ENCODE results near the gene XRCC3.
A peak's percentile ranks its signal among the peaks of the same experiment; 100 is the strongest.

The XRCC3 gene

DNA sequence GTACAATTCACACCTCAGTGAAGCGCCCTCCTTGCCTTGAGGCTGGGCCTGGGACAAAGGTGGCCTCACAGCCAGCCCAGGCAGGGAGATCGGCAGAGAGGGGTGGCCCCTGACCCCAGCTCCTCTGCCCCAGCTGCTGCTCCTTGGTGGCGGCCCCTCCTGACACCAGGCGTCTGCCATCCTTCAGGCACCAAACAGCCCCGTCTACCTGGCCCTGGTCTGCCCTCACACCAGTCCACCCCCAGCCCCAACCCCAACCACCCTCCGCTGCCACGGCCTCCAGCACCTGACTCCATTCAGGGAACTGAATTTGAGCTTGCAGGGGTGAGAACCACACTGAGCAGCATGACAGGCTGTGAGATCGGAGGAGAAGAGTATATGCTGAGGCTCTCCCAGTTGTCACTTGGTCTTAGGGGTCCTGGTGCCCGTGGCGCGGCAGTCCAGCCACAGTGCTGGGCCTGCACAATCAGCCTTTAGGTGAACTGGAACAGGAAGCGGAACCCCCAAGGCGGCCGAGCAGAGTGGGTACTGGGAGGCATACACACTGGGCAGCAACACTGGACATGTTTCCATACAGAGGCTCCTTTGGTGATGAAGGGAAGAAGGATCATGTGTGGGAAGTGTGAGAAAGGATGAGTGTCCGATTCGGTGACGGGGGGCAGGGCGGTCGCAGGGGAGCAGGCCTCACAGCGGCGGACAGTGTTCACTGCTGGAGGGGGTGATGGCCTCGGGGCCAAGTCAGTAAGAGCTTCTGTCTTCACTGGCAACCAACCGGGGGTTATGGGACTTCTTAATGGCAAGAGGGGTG lies 19.0 kb upstream of the XRCC3 start:
- H3K27ac Mint-ChIP-seq = peak overlapping the region; percentile 87
- no peak for DNase-seq
- peaks cover 14% of the 10 kb centered on the region for H3K4me1 Mint-ChIP-seq
- H3K27me3 Mint-ChIP-seq (ENCODE audit: low read depth, poor library complexity) = peaks cover under 1% of the 10 kb centered on the region
- TF ChIP-seq, protein P1, sequence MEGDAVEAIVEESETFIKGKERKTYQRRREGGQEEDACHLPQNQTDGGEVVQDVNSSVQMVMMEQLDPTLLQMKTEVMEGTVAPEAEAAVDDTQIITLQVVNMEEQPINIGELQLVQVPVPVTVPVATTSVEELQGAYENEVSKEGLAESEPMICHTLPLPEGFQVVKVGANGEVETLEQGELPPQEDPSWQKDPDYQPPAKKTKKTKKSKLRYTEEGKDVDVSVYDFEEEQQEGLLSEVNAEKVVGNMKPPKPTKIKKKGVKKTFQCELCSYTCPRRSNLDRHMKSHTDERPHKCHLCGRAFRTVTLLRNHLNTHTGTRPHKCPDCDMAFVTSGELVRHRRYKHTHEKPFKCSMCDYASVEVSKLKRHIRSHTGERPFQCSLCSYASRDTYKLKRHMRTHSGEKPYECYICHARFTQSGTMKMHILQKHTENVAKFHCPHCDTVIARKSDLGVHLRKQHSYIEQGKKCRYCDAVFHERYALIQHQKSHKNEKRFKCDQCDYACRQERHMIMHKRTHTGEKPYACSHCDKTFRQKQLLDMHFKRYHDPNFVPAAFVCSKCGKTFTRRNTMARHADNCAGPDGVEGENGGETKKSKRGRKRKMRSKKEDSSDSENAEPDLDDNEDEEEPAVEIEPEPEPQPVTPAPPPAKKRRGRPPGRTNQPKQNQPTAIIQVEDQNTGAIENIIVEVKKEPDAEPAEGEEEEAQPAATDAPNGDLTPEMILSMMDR (IDR thresholded peaks at IDR 0.05) = no peak
- peaks cover 32% of the 10 kb centered on the region for H3K36me3 Mint-ChIP-seq (ENCODE audit: low read depth)
- no peaks in the 10 kb centered on the region for H3K9me3 Mint-ChIP-seq
- no peak overlapping the region for H3K4me3 Mint-ChIP-seq

DNA sequence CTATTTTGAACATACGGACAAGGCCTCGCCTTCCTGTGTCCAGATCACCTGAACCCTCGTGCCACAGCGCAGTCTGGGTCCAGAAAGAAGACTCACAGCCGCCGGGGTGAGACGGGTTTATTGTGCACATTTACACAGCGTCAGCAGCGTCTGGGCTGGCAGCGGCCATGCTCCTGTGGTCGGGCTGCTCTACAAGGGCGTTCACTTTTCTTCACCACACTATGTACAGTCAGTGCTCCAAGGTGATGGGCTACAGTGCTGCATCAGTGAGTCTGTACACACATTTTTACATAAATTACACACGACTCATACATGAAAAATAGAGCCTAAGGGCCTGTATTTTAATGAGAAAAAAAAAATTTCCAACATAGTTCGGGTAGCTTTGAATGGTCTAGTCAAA lies 18.4 kb upstream of the XRCC3 start:
- Mint-ChIP-seq H3K27me3 (ENCODE audit: low read depth, poor library complexity) (no peaks in the 10 kb centered on the region), H3K9me3 (no peaks in the 10 kb centered on the region), H3K36me3 (ENCODE audit: low read depth) (peaks cover 35% of the 10 kb centered on the region), H3K4me3 (no peak overlapping the region), H3K4me1 (peaks cover 11% of the 10 kb centered on the region), H3K27ac (no peak overlapping the region)
- no peak for DNase-seq
- TF ChIP-seq, protein P1 (IDR thresholded peaks at IDR 0.05) = no peak

DNA sequence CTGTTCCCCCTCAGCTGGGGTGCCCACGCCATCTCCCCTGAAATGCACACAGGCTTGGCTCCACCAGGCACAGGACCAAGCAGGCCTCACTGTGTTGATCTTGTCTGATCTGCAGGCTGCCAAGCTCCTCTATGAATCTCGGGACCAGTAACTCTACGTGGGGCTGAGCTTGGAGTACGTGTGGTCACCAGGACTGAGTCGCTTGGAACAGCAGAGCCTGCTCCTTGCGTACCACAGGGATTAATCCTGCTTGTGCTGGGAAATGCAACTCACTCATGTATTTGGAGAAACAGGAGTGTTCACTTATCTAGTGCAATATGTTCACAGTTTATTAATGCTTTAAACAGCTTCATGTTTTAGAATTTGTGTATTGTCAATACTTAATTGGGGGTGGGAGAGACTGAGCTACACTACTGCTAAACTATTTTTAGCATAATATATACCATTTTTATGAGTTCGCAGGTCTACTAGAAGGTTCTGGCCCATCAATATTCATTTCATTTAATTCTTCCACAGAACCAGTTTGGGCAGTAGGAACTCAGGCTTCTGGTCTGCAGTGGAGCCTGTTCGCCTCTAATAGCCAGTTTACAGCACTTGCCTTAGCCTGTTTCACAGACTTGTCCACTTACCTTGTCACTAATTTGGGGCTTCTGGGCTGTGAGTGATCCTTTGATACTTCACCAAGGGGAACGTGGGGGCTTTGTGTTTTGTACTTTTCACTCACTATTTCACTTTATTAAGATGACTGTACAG lies 17.8 kb upstream of the XRCC3 start:
- Mint-ChIP-seq H3K4me3 (no peak overlapping the region), H3K27me3 (ENCODE audit: low read depth, poor library complexity) (no peaks in the 10 kb centered on the region), H3K27ac (peak overlapping the region; percentile 55), H3K36me3 (ENCODE audit: low read depth) (peaks cover 33% of the 10 kb centered on the region), H3K4me1 (peaks cover 5% of the 10 kb centered on the region), H3K9me3 (no peaks in the 10 kb centered on the region)
- TF ChIP-seq, protein P1 (IDR thresholded peaks at IDR 0.05) = no peak
- DNase-seq = no peak

DNA sequence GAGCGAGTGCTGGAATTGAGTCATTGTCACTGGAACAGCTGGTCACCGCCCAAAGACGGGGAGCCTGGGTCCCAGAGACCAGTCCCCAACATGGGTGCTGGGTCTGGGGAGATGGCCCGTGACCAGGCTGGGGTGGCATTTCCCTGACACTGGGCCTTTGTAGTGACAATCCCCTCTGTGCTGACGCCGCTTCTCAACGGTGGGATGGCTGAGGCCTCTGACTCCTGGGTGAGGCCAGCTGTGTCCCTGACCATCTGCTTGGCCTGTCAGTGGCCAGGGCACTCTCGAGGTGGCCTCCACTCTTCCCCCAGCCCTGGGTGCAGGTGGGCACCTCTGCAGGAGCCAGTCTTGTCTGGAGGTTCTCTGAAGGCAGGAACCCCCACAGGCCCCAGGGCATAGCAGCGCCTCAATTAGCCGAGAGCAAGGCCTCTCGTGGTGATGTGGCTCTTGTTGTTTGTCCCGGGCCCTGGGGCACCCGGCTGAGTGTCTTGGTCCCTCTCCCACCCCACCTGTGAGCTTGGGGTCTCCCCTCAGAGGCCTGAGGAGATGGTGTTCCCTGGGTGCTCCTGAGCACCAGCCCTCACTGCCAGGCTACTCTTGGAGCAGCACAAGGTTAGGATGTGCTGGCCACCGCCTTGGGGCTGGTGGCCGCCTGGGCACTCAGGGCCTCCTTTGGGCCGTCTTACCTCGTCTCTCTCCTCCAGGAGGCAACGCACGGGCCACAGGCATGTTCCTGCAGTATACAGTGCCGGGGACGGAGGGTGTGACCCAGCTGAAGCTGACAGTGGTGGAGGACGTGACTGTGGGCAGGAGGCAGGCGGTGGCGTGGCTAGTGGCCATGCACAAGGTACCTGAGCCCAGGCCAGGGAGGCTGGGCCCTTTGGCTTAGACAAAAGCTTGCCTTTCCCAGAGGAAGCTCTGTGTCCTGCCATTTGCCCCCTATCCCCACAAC lies 16.9 kb upstream of the XRCC3 start:
- peak overlapping the region; percentile 55 for H3K27ac Mint-ChIP-seq

DNA sequence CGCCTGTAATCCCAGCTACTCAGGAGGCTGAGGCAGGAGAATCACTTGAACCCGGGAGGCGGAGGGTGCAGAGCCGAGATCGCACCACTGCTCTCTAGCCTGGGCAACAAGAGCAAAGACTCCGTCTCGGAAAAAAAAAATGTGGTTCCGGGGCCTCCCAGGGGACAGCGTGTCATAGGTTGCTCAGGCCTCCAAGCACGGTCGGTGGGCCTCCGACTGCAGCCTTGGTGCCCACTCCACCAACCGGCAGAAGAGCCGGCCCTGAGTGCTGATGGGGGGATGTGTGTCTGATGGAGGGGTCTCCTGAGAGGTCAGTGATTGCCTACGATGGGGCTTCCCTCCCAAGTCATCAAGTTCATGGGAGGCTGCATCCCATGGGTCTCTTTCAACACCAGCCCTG lies 16.2 kb upstream of the XRCC3 start:
- Mint-ChIP-seq H3K27ac (no peak overlapping the region), H3K36me3 (ENCODE audit: low read depth) (peaks cover 27% of the 10 kb centered on the region), H3K9me3 (no peaks in the 10 kb centered on the region), H3K4me3 (no peak overlapping the region), H3K27me3 (ENCODE audit: low read depth, poor library complexity) (no peaks in the 10 kb centered on the region), H3K4me1 (peaks cover 3% of the 10 kb centered on the region)
- TF ChIP-seq, protein P1 (IDR thresholded peaks at IDR 0.05) = no peak
- DNase-seq = no peak

More for the DNA sequence above, 16.9 kb upstream of the XRCC3 start:
- H3K27me3 Mint-ChIP-seq (ENCODE audit: low read depth, poor library complexity) = no peaks in the 10 kb centered on the region
- peaks cover 27% of the 10 kb centered on the region for H3K36me3 Mint-ChIP-seq (ENCODE audit: low read depth)
- no peaks in the 10 kb centered on the region for H3K9me3 Mint-ChIP-seq
- TF ChIP-seq, protein P1 (IDR thresholded peaks at IDR 0.05) = no peak
- no peaks in the 10 kb centered on the region for H3K4me1 Mint-ChIP-seq
- H3K4me3 Mint-ChIP-seq = no peak overlapping the region
- DNase-seq = no peak

All from nephron progenitor cell (in vitro differentiated cells).